Endothelial cell of umbilical vein (primary cell): ENCODE data around the gene COL20A1. TPM values are rescaled to one million over a fixed set of nuclear protein-coding genes. Genes with fewer than 3 reads are reported as not detected.
"Not testable (repeated sequence)": the region's sequence is repeated elsewhere in the genome, so short reads cannot be mapped to it uniquely, and the experiment has no call there.

Experiments used
- BruUV-seq: library from RNA; stranded (reverse); fragments of 400-500 nt; replicated peaks from 2 replicates; lab custom pipeline; 2021; lab: Mats Ljungman, UMichigan
- CTCF ChIA-PET: fragments of 300-600, 350-600 bp; sonication (Branson Sonifier 250); formaldehyde crosslinking; loops from one replicate; lab custom pipeline; 2021; ENCODE audit warnings: antibody characterized with exemption, inconsistent platforms; lab: Charles Lee
- POLR2A ChIA-PET: fragments of 300-600, 350-600 bp; sonication (Branson Sonifier 250); formaldehyde crosslinking; loops from one replicate; lab custom pipeline; 2021; ENCODE audit warnings: antibody characterized with exemption, inconsistent platforms; lab: Charles Lee
- DNase-seq: peaks from one replicate; pipeline ENCODE4 v3.0.0-alpha.2; 2011; ENCODE audit warnings: low read depth, low spot score
- FAIRE-seq: peaks from 2 replicates; lab custom pipeline; 2011; peaks lifted over from hg19 to GRCh38; lab: Jason Lieb, UNC
- H2AFZ ChIP-seq: 2 replicates; pipeline ENCODE4 v1.6.0; 2012; ENCODE audit warnings: low read depth, low read length, control low read depth, inconsistent platforms
- H3K27ac ChIP-seq: 2 replicates; pipeline ENCODE4 v1.5.1; 2011; ENCODE audit warnings: low read depth, mild to moderate bottlenecking, control low read depth, low read length, moderate library complexity; ENCODE audit not compliant: insufficient read depth
- H3K27me3 ChIP-seq, 2 experiments: 2 replicates each; pipeline versions ENCODE4 v1.6.0 to v1.6.1; 2011; ENCODE audit warnings: low read length in 2 of 2, mixed read lengths in 1 of 2; ENCODE audit not compliant: control insufficient read depth in 2 of 2, insufficient read depth in 2 of 2
- H3K36me3 ChIP-seq, 2 experiments: 2 replicates in 1 of 2; 3 replicates in 1 of 2; pipeline ENCODE4 v1.5.1; 2011; ENCODE audit warnings: low read length in 2 of 2, mild to moderate bottlenecking in 1 of 2, moderate library complexity in 1 of 2; ENCODE audit not compliant: control insufficient read depth in 2 of 2, insufficient read depth in 2 of 2; ENCODE audit errors: extremely low read depth in 1 of 2
- H3K4me1 ChIP-seq: 3 replicates; pipeline ENCODE4 v1.5.1; 2011; ENCODE audit warnings: mild to moderate bottlenecking, low read length; ENCODE audit not compliant: control insufficient read depth, insufficient read depth; ENCODE audit errors: extremely low read depth
- H3K4me2 ChIP-seq: 2 replicates; pipeline ENCODE4 v1.6.1; 2011; ENCODE audit warnings: low read length, control low read depth, mixed read lengths; ENCODE audit not compliant: insufficient read depth
- H3K4me3 ChIP-seq, 3 experiments: fragments of 200-600 bp in 1 of 3; sonication (generic), shearing (Covaris generic) in 1 of 3; replicated peaks in 1 of 3; 2 replicates each; pipeline ENCODE4 v1.5.1; 2011 to 2016; ENCODE audit warnings: control low read depth in 3 of 3, low read length in 3 of 3, mild to moderate bottlenecking in 2 of 3, inconsistent platforms in 1 of 3, low read depth in 1 of 3, moderate library complexity in 1 of 3; ENCODE audit not compliant: insufficient read depth in 1 of 3
- H3K79me2 ChIP-seq: 2 replicates; pipeline ENCODE4 v1.6.0; 2012; ENCODE audit warnings: low read length, inconsistent platforms; ENCODE audit not compliant: control insufficient read depth, insufficient read depth
- H3K9ac ChIP-seq: replicated peaks from 2 replicates; pipeline ENCODE3; 2011; ENCODE audit warnings: low read length, control low read depth; ENCODE audit not compliant: insufficient read depth; ENCODE audit errors: extremely low read depth
- H3K9me1 ChIP-seq: replicated peaks from 3 replicates; pipeline ENCODE4 v1.6.0; 2011; ENCODE audit warnings: mild to moderate bottlenecking, low read length; ENCODE audit not compliant: control insufficient read depth, insufficient read depth; ENCODE audit errors: extremely low read depth
- H3K9me3 ChIP-seq: replicated peaks from 2 replicates; pipeline ENCODE4 v1.5.1; 2012; ENCODE audit warnings: low read length, inconsistent platforms; ENCODE audit not compliant: control insufficient read depth, insufficient read depth
- H4K20me1 ChIP-seq: replicated peaks from 2 replicates; pipeline ENCODE3; 2011; ENCODE audit warnings: mild to moderate bottlenecking, low read length; ENCODE audit not compliant: control insufficient read depth, insufficient read depth; ENCODE audit errors: extremely low read depth
- CTCF ChIP-seq, 2 donors: IDR thresholded peaks; 1 replicate in 1 of 2; 2 replicates in 1 of 2; pipeline ENCODE4 v1.5.1; 2011; ENCODE audit warnings: low read length in 2 of 2, mild to moderate bottlenecking in 2 of 2, moderate library complexity in 2 of 2, control low read depth in 1 of 2, inconsistent platforms in 1 of 2, low read depth in 1 of 2; ENCODE audit not compliant: insufficient read depth in 1 of 2; ENCODE audit errors: extremely low read depth in 1 of 2
- EZH2 ChIP-seq: IDR thresholded peaks from 2 replicates; pipeline ENCODE4 v1.6.1; 2012; ENCODE audit warnings: borderline replicate concordance, low read depth, mild to moderate bottlenecking, moderate library complexity, low read length, inconsistent platforms; ENCODE audit not compliant: severe bottlenecking
- FOS ChIP-seq: IDR thresholded peaks from 2 replicates; pipeline ENCODE4 v1.6.1; 2011; ENCODE audit warnings: mild to moderate bottlenecking, low read length, moderate library complexity, borderline replicate concordance; ENCODE audit not compliant: insufficient read depth
- MYC ChIP-seq: IDR thresholded peaks from one replicate; pipeline ENCODE4 v1.6.1; 2011; ENCODE audit warnings: mild to moderate bottlenecking, low read depth, low read length
- POLR2A ChIP-seq: IDR thresholded peaks from 2 replicates; pipeline ENCODE4 v1.6.1; 2012; ENCODE audit warnings: low read depth, mild to moderate bottlenecking, control low read depth, low read length
- POLR2AphosphoS5 ChIP-seq: IDR thresholded peaks from 2 replicates; pipeline ENCODE4 v1.6.1; 2012; ENCODE audit warnings: low read depth, mild to moderate bottlenecking, control low read depth, low read length, moderate library complexity; ENCODE audit not compliant: insufficient read depth
- dilution Hi-C: fragments of 300-500 bp; cut with MboI; formaldehyde crosslinking; loops from one replicate; pipeline ENCODE4 v1.15.0; 2019; ENCODE audit warnings: low sequenced_read_pairs; ENCODE audit not compliant: extremely low pct_ligation_motif_present
- intact Hi-C: fragments of 100-400 bp; cut with micrococcal nuclease; formaldehyde crosslinking; loops from one replicate; pipeline ENCODE4 v1.10.0; 2022
- polyA plus RNA-seq, 4 experiments: library from polyadenylated mRNA; depleted of rRNA in 3 of 4; stranded (reverse) in 3 of 4; unstranded in 1 of 4; fragments of >200 nt; gene quantifications; 2 replicates each; pipeline versions ENCODE4 v1.2.1 to v1.2.3, GENCODE V29; 2011 to 2012; ENCODE audit warnings: missing spikeins in 1 of 4
- total RNA-seq: library from RNA; stranded (reverse); gene quantifications from 2 replicates; pipeline ENCODE4 v1.2.3, GENCODE V29; 2021

COL20A1 gene
- total and polyA plus RNA-seq, 2 donors (not counting 3 experiments of a cell fraction or from before 2014, with no cell fraction given), result not detected

GRCh38 chr20:63303095-63303666 is 10.2 kb downstream of the COL20A1 start:
- Histone ChIP-seq H3K9me1 (no peaks in the 10 kb centered on the region), H3K4me3 (no peak overlapping the region), H2AFZ (no peak overlapping the region), H3K4me1 (no peaks in the 10 kb centered on the region), H3K9ac (no peak overlapping the region), H3K27me3 (no peaks in the 10 kb centered on the region), H3K79me2 (no peaks in the 10 kb centered on the region), H3K27ac (no peak overlapping the region), H3K4me2 (no peak overlapping the region), H3K36me3 (no peaks in the 10 kb centered on the region), H3K9me3 (no peaks in the 10 kb centered on the region), H4K20me1 (no peaks in the 10 kb centered on the region)
- no TSS peak for BruUV-seq
- ChIA-PET POLR2A (no interaction called here), CTCF (no interaction called here)
- no peak for FAIRE-seq
- DNase-seq, result no peak
- dilution Hi-C loops, result no loop called here
- intact Hi-C loops, result no loop called here
- no peak for TF ChIP-seq POLR2AphosphoS5

GRCh38 chr20:63305393-63305792 is 12.4 kb downstream of the COL20A1 start:
- Histone ChIP-seq H3K27ac (no peak overlapping the region), H3K4me1 (no peaks in the 10 kb centered on the region), H4K20me1 (no peaks in the 10 kb centered on the region), H3K4me2 (no peak overlapping the region), H3K9me1 (no peaks in the 10 kb centered on the region), H2AFZ (no peak overlapping the region), H3K9ac (no peak overlapping the region), H3K27me3 (no peaks in the 10 kb centered on the region), H3K79me2 (no peaks in the 10 kb centered on the region), H3K36me3 (no peaks in the 10 kb centered on the region), H3K9me3 (no peaks in the 10 kb centered on the region), H3K4me3 (no peak overlapping the region)
- ChIA-PET POLR2A (no interaction called here), CTCF (interaction anchor here (1.4 kb wide), 1 partner anchor 76 kb away, joined by 6 read pairs; no protein-coding TSS in a partner anchor)
- intact Hi-C loops (no loop called here), dilution Hi-C loops (no loop called here)
- no peak for DNase-seq
- no peak for FAIRE-seq
- BruUV-seq, result no TSS peak
- TF ChIP-seq CTCF (IDR thresholded peaks at IDR 0.05; ENCODE audit: extremely low read depth in 1 of 2, insufficient read depth in 1 of 2, low read depth in 1 of 2, low read length in 2 of 2), result no peak
- TF ChIP-seq POLR2A, result no peak
- no peak for TF ChIP-seq FOS
- TF ChIP-seq EZH2, result no peak
- TF ChIP-seq MYC, result no peak

DNA sequence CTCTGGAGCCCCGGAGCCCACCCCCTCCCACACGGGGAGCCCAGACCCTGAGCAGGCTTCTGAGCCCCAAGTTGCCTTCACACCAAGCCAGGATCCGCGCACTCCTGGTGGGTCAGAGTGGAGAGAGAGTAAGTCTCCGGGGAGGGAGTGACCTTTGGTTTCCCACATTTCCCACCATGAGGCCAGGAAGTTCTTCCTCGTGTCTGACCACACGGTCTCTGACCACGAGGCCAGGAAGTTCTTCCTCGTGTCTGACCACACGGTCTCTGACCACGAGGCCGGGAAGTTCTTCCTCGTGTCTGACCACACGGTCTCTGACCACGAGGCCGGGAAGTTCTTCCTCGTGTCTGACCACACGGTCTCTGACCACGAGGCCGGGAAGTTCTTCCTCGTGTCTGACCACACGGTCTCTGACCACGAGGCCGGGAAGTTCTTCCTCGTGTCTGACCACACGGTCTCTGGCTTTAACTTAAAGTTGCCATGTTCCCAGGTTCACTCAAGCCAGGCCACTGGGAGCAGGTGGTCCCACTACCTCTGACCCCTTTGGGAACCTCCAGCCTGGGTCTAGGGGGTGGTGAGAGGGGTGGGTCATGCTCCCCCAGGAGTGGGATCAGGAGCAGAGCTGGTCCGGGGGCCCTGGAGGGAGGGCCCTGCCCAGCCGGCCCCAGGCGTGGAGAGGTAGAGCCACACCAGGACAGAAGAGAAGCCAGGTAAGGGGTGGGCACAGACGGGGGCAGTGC is 13.1 kb downstream of the COL20A1 start:
- dilution Hi-C loops, BruUV-seq, H3K27ac ChIP-seq, H4K20me1 ChIP-seq, H3K4me2 ChIP-seq, POLR2A ChIA-PET, H3K27me3 ChIP-seq, H3K4me1 ChIP-seq, DNase-seq, H3K9me3 ChIP-seq, H3K4me3 ChIP-seq, intact Hi-C loops, H3K79me2 ChIP-seq, H2AFZ ChIP-seq, H3K36me3 ChIP-seq, FAIRE-seq, H3K9me1 ChIP-seq, H3K9ac ChIP-seq: not testable (repeated sequence)
- CTCF ChIA-PET, result interaction anchor here (1.4 kb wide), 1 partner anchor 76 kb away, joined by 6 read pairs; no protein-coding TSS in a partner anchor
